ENCODE measurements around the gene ELOA2.
"Not testable (repeated sequence)": the region's sequence is repeated elsewhere in the genome, so short reads cannot be mapped to it uniquely, and the experiment has no call there.

The ELOA2 gene

DNA sequence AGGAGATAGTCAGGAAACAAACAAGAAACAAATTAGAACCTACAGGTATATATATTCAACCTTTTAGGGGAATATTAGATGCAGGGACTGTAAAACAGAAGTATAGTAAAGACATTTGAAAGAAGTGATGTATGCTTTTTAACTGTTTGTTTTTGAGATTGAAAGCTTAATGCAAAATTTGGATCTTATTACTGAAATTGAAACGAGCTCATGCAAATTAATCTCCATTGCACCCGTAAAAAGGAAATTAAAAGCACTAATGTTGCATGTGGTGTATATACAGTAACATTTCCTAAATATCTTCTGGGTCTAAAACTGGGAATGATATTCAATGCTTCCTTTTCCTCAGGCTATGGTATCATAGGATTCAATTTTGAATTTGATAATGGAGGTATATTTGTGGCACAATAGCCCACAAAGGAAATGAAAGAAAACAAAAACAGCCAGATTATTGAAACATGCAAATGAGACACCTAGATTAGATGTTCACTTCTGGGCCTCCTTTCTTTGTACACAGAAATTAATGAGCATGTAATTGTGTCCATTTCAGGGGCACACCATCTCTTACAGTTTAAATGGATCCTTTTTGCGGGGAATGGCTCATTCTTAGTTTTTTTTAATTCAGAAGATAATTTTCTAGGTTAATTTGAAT, 1.6 kb upstream of the ELOA2 start:
- DNase-seq (ENCODE audit: low read depth) = no peak
- no peak overlapping the region for H3K4me3 ChIP-seq (ENCODE audit: low read depth, low read length)
- TF ChIP-seq MYC (IDR thresholded peaks at IDR 0.05; ENCODE audit: low read depth, low read length) (no peak), POLR2A (IDR thresholded peaks at IDR 0.05; ENCODE audit: extremely low read depth, insufficient read length) (no peak)
- TF ChIP-seq, protein P1, sequence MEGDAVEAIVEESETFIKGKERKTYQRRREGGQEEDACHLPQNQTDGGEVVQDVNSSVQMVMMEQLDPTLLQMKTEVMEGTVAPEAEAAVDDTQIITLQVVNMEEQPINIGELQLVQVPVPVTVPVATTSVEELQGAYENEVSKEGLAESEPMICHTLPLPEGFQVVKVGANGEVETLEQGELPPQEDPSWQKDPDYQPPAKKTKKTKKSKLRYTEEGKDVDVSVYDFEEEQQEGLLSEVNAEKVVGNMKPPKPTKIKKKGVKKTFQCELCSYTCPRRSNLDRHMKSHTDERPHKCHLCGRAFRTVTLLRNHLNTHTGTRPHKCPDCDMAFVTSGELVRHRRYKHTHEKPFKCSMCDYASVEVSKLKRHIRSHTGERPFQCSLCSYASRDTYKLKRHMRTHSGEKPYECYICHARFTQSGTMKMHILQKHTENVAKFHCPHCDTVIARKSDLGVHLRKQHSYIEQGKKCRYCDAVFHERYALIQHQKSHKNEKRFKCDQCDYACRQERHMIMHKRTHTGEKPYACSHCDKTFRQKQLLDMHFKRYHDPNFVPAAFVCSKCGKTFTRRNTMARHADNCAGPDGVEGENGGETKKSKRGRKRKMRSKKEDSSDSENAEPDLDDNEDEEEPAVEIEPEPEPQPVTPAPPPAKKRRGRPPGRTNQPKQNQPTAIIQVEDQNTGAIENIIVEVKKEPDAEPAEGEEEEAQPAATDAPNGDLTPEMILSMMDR (IDR thresholded peaks at IDR 0.05; ENCODE audit: low read depth, low read length) = no peak
- TF ChIP-seq, protein P2, sequence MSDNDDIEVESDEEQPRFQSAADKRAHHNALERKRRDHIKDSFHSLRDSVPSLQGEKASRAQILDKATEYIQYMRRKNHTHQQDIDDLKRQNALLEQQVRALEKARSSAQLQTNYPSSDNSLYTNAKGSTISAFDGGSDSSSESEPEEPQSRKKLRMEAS (IDR thresholded peaks at IDR 0.05; ENCODE audit: low read depth, low read length) = no peak

DNA sequence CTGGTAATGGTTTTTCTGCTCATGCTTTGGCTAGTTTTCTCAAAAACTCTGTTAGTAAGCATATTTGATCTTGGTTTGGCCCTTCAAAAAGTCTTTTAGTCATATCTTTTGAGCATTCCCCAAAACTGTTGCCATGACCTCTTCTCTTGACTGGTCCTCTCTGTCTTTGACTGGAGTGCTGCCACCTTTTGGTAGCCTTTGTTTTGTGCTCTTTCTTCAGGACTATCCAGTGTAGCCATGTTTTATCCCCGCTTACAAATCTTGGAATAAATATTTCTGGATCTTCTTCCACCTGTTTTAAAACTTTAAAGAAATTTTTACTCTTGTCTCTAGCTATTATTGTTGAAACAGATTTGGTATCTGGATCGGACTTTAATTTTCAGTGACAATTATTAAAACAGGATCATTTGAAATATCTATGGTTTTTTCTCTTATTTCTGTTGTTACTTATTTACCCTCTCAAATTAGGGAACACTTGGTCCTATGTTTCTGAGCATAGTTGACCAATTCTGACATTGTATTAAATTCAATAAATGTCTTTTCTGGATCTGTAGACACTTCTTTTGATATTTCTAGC, 965 bp upstream of the ELOA2 start:
- TF ChIP-seq, protein P1 (IDR thresholded peaks at IDR 0.05; ENCODE audit: low read depth, low read length) = peak; percentile 68
- no peak for TF ChIP-seq MYC (IDR thresholded peaks at IDR 0.05; ENCODE audit: low read depth, low read length)
- TF ChIP-seq, protein P2 (IDR thresholded peaks at IDR 0.05; ENCODE audit: low read depth, low read length) = no peak
- no peak for TF ChIP-seq POLR2A (IDR thresholded peaks at IDR 0.05; ENCODE audit: extremely low read depth, insufficient read length)
- peak; percentile 22 for DNase-seq (ENCODE audit: low read depth)
- H3K4me3 ChIP-seq (ENCODE audit: low read depth, low read length) = no peak overlapping the region

DNA sequence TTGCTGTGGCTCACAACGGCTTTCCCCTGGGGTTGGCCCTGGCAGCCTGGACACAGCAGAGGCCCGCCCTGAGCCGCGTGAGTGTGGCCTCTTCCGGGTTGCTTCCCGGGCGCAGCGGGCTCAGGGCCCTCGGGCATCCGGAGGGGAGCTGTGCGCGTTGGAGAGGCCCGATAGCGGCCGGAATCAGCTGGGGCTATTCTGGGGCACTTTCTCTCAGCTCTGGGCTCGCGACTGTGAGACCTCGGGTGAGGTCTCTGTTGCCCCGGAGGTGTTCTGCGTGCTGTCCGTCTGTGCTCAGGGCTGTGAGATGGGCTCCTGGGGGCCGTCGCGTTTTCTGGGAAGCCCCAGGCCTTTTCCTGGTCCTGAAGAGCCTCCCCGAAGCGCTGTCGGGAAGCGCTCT, 830 bp downstream of the ELOA2 start:
- not testable (repeated sequence) for DNase-seq (ENCODE audit: low read depth); H3K4me3 ChIP-seq (ENCODE audit: low read depth, low read length)

DNA sequence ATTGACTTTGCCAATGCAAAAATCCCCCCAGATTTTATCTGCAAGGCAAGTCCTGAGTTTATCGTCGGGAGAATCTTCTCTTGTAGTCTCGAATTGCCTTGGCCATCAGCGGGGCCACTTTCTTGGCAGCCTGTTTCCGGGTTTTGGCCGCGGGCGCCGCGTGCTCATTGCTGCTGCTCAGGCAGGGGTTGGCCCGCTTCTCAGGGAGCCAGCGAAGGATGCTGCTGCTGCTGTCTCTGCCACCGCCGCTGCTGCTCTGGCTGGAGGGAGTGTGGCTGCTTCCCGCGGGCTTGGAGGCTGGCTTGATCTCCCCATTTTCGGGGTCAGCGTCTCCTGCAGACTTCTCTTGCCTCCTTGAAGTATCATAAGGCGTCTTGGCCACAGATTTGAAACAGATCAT, 2.5 kb downstream of the ELOA2 start:
- no peak overlapping the region for H3K4me3 ChIP-seq (ENCODE audit: low read depth, low read length)
- DNase-seq (ENCODE audit: low read depth) = no peak
- TF ChIP-seq, protein P1 (IDR thresholded peaks at IDR 0.05; ENCODE audit: low read depth, low read length) = no peak
- TF ChIP-seq MYC (IDR thresholded peaks at IDR 0.05; ENCODE audit: low read depth, low read length) (no peak), POLR2A (IDR thresholded peaks at IDR 0.05; ENCODE audit: extremely low read depth, insufficient read length) (no peak)
- TF ChIP-seq, protein P2 (IDR thresholded peaks at IDR 0.05; ENCODE audit: low read depth, low read length) = no peak

DNA sequence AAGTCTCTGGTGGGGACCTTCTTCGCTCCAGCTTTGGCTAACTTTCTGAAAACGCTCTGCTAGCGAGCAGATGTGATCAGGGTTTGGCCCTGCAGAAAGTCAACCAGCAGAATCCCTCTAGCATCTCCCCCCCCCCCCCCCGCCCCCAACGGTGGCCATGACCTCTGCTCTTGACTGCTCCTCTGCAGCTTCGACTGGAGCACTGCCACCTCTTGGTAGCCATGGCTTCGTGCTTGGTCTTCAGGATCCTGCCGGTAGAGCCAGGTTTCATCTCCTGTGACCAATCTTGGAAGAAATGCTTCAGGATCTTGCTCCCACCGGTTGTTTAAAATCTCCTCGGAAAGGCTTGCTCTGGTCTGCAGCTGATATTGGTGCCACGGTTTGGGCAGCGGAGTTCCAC, 4.5 kb downstream of the ELOA2 start:
- not testable (repeated sequence) for H3K4me3 ChIP-seq (ENCODE audit: low read depth, low read length); DNase-seq (ENCODE audit: low read depth)

DNA sequence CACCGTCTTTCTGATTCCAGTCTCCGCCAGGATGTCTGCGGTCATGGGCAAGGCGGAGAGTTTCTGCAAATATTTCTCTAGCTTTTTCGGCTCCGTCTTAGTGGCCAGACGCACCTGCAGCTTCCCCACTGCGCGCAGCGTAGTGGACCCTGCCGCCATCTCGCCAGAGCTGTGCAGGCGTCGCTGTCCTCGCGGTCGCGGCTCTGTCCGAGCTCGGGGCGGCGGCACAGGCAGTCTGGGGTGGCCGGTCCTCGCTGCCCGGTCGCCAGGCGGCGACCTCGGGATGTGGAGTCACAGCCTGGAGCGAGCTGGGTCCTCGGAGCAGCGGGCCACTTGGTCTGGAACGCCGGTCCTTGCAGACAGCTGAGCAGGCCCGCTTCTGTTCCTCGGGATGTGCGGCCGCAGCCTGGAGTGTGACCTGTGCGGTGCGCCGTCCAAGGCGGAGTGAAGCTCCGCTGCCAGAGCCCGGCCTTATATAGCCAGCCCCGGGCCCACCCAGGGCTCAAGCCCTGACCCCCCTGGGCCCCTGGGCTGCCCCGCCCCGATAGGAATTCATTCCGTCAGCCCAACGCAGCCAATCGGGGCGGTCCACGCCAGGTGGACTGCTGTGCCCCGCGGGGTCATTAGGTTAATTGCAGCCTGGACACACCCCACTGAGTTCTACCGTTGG, 5.6 kb downstream of the ELOA2 start:
- not testable (repeated sequence) for DNase-seq (ENCODE audit: low read depth); H3K4me3 ChIP-seq (ENCODE audit: low read depth, low read length)

DNA sequence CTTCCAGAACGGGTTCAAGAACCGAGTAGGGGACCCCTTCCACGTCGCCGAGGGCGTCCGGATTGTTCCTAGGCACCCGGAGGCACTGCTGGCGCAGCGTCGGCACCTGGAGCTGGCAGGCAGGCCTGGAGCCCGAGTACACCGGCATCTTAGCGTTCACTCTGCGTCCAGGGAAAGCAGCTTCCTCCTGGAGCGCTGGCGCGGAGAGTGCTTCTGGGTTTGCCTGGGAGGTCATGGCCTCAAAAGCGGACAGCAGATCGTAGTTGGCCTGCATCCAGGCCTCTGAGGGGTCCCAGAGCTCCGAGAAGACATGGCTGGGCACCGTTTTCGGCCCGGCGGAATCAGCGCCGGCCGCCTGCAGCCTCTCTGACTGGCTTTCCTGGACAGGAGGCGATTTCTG, 6.7 kb downstream of the ELOA2 start:
- DNase-seq (ENCODE audit: low read depth); H3K4me3 ChIP-seq (ENCODE audit: low read depth, low read length): not testable (repeated sequence)

DNA sequence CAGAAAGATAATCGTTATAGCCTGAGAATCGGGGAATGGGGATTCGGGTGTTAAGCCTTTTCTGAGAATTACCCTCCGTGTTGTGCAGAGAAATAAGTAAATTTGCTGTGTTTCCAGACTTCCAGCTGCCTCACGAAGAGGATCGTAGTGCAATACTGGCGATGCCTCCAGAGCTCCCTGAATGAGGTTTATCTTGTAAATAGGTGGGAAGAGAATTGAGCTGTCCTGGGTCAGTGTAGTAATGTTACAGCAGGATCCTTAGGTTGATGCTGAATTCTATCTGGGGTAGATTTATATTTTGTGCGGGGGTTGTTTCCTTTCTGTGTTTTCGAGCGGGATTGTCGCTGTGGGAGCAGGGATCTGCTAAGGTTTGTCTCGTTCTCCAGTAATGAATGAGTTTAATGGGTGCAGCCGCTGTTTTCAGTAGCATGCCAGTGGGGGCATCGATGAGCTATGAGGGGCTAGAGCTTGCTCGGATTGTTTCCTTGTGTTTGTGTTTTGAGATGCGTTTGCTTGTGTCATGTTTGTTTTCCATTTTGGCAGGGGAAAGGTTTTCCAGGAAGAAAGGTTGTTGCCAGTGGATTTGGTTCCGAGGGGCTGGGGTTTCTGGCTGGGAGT, 9.8 kb downstream of the ELOA2 start:
- DNase-seq (ENCODE audit: low read depth) = not testable (repeated sequence)

DNA sequence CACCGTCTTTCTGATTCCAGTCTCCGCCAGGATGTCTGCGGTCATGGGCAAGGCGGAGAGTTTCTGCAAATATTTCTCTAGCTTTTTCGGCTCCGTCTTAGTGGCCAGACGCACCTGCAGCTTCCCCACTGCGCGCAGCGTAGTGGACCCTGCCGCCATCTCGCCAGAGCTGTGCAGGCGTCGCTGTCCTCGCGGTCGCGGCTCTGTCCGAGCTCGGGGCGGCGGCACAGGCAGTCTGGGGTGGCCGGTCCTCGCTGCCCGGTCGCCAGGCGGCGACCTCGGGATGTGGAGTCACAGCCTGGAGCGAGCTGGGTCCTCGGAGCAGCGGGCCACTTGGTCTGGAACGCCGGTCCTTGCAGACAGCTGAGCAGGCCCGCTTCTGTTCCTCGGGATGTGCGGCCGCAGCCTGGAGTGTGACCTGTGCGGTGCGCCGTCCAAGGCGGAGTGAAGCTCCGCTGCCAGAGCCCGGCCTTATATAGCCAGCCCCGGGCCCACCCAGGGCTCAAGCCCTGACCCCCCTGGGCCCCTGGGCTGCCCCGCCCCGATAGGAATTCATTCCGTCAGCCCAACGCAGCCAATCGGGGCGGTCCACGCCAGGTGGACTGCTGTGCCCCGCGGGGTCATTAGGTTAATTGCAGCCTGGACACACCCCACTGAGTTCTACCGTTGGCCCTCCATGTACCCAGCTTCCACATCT, 11.5 kb downstream of the ELOA2 start:
- H3K4me3 ChIP-seq (ENCODE audit: low read depth, low read length); DNase-seq (ENCODE audit: low read depth): not testable (repeated sequence)

More for the DNA sequence above, 9.8 kb downstream of the ELOA2 start:
- not testable (repeated sequence) for H3K4me3 ChIP-seq (ENCODE audit: low read depth, low read length)

DNA sequence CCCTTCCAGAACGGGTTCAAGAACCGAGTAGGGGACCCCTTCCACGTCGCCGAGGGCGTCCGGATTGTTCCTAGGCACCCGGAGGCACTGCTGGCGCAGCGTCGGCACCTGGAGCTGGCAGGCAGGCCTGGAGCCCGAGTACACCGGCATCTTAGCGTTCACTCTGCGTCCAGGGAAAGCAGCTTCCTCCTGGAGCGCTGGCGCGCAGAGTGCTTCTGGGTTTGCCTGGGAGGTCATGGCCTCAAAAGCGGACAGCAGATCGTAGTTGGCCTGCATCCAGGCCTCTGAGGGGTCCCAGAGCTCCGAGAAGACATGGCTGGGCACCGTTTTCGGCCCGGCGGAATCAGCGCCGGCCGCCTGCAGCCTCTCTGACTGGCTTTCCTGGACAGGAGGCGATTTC, 12.6 kb downstream of the ELOA2 start:
- not testable (repeated sequence) for DNase-seq (ENCODE audit: low read depth); H3K4me3 ChIP-seq (ENCODE audit: low read depth, low read length)

DNA sequence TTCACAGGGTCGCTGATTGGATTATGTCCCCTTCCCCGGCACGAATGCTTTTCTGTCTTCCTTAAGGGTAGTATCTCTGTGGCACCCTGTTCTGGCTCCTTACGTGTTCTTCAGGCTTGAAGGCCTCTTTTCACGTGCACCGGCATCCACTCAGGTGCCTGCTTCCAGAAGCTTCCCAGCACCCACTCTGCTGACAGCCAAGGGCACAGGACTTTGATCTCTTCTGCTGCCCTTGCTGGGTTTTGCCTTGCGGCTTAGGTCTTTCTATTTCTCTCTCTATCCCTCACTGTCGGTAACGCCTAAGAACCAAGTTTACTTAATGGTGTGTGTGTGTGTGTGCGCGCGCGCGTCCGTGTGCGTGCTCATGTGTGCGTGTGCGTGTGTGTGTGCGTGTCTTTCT, 14.7 kb downstream of the ELOA2 start:
- not testable (repeated sequence) for H3K4me3 ChIP-seq (ENCODE audit: low read depth, low read length); DNase-seq (ENCODE audit: low read depth)

DNA sequence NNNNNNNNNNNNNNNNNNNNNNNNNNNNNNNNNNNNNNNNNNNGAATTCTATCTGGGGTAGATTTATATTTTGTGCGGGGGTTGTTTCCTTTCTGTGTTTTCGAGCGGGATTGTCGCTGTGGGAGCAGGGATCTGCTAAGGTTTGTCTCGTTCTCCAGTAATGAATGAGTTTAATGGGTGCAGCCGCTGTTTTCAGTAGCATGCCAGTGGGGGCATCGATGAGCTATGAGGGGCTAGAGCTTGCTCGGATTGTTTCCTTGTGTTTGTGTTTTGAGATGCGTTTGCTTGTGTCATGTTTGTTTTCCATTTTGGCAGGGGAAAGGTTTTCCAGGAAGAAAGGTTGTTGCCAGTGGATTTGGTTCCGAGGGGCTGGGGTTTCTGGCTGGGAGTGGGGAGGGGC, 15.6 kb downstream of the ELOA2 start:
- not testable (repeated sequence) for H3K4me3 ChIP-seq (ENCODE audit: low read depth, low read length); DNase-seq (ENCODE audit: low read depth)

All from NB4 (cell line).